NK-92 (cell line): ENCODE data around the gene HEATR5B.
"Not testable (repeated sequence)": the region's sequence is repeated elsewhere in the genome, so short reads cannot be mapped to it uniquely, and the experiment has no call there.

Experiments used
- DNase-seq: peaks from one replicate; lab custom pipeline; 2025; ENCODE audit not compliant: unreplicated experiment; lab: John Stamatoyannopoulos, UW

HEATR5B gene

DNA sequence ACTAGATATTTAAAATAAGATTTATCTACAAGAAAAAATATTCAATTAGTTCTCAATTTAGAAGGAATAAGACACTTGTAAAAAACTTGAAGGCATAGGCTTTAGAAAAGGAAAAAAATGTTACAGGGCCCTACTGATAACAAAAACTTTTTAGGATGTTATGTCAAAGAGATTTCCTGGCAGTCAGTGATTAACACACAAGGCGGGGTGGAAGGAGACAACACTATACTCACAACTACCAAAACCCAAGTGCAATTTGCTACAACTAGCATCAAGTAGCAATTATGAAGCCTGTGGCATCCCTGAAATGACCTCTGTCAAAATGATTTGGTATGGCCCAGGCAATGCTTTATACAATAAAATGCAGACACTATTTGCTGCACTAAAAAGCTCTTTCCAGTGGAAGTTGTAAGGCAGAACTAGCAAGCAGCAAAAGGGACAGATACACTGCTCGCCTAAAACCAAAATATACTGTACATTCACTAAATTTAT, 133.1 kb downstream of the HEATR5B start:
- no peak for DNase-seq

DNA sequence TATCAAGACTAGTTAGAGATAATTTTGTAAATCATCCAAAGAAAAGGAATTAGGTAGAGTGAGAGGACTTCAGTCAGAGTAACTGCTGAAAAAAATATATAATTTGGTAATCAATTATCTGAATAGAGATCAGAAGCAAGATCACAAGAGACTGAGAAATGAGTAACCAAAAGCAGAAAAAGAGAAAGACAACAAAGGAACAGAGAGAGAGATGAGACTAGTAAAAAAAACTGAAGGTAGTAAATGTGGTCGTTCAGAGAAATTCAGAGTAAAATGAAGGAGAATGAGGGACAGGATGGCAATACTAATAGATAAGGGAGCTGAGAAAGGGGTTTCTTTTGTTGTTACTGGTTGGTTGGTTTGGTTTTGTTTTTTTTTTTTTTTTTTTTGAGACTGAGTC, 134.3 kb downstream of the HEATR5B start:
- no peak for DNase-seq

DNA sequence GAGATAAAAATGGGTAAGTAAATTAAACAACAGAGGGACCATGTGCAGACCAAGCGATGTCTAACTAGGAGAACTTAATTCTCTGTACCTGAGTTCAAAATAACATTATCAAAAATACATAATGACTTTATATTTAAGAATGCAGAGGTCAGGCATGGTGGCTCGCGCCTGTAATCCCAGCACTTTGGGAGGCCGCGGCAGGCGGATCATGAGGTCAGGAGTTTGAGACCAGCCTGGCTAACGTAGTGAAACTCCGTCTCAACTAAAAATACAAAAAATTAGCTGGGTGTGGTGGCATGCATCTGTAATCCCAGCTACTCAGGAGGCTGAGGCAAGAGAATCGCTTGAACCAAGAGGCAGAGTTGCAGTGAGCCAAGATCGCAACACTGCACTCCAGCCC, 138.9 kb downstream of the HEATR5B start:
- not testable (repeated sequence) for DNase-seq

DNA sequence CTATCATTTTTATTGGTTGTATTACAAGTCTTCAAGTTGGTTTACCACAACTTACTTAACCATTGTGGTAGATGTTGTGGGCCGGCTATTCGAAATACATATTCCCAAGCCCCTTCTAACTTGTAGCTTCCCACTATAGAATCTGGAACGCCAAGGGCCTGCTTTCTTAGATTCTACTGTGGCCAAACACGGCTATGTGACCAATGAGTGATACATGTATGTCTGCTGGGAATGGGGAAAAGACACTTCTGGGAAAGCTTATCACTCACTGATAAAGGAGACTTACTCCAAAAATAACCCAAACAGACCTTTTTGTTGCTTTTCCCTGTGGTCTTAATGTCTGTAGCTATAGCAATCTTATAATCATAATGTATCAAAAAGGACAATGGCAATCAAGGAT, 142.3 kb downstream of the HEATR5B start:
- DNase-seq = no peak

DNA sequence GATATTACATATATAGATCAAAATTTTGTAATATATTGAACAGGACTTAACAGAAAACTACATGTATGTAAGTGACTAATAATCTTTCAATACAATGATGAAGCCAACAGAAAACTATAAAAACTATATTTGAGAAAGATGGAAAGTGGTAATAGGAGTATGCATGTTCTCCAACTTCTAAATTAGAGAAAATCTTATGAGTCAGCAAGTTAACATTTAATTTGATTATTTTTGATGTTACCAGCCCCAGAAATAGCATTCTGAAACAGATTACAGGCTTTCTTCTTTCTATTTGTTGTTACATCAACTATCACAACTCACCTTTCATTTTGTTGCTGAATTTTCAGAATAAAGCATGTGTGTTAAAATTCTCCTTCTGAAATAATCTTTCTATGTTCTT, 147.6 kb downstream of the HEATR5B start:
- DNase-seq = not testable (repeated sequence)

DNA sequence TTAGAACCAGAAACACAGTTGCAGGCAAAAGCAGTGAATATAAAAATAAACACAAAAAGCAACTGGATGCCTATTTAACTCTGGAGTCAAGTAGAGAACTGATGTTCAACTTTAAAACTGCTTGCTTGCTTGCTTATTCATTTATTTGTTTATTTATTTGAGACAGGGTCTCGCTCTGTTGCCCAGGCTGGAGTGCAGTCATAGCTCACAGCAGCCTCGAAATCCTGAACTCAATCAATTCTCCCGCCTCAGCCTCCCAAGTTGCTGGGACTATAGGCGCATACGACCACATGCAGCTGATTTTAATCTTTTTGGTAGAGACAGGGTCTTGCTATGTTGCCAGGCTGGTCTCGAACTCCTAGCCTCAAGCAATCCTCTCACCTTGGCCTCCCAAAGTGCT, 152.5 kb downstream of the HEATR5B start:
- not testable (repeated sequence) for DNase-seq
